H9 (cell line): ENCODE measurements around the gene SMC4. TPM values are rescaled to one million over a fixed set of nuclear protein-coding genes. Genes with fewer than 3 reads are reported as not detected.
A peak's percentile ranks its signal among the peaks of the same experiment; 100 is the strongest.

Experiments
- DNase-seq: peaks from one replicate; pipeline ENCODE4 v3.0.0-alpha.2; 2017
- H2AFZ ChIP-seq: one replicate; pipeline ENCODE4 v1.6.1; 2013; ENCODE audit warnings: mild to moderate bottlenecking, low read length, control low read depth, moderate library complexity
- H2AK5ac ChIP-seq: 2 replicates; pipeline ENCODE4 v1.6.1; 2013; ENCODE audit warnings: low read length, control low read depth, mixed read lengths; ENCODE audit not compliant: insufficient read length
- H2BK120ac ChIP-seq: one replicate; pipeline ENCODE4 v1.6.1; 2013; ENCODE audit warnings: low read depth, mild to moderate bottlenecking, low read length, control low read depth, inconsistent platforms; ENCODE audit not compliant: poor library complexity, severe bottlenecking
- H2BK12ac ChIP-seq: 2 replicates; pipeline ENCODE4 v1.6.1; 2013; ENCODE audit warnings: low read length, control low read depth, mixed read lengths, low read depth; ENCODE audit not compliant: insufficient read length
- H2BK15ac ChIP-seq: 2 replicates; pipeline ENCODE4 v1.6.1; 2013; ENCODE audit warnings: low read depth, low read length, control low read depth
- H2BK20ac ChIP-seq: one replicate; pipeline ENCODE4 v1.6.1; 2013; ENCODE audit warnings: low read depth, mild to moderate bottlenecking, low read length, control low read depth, inconsistent platforms; ENCODE audit not compliant: poor library complexity, severe bottlenecking
- H2BK5ac ChIP-seq: 2 replicates; pipeline ENCODE4 v1.6.1; 2013; ENCODE audit warnings: low read length, control low read depth, mixed read lengths; ENCODE audit not compliant: insufficient read length
- H3K14ac ChIP-seq: 2 replicates; pipeline ENCODE4 v1.6.1; 2013; ENCODE audit warnings: low read length, control low read depth; ENCODE audit not compliant: insufficient read depth
- H3K18ac ChIP-seq: 2 replicates; pipeline ENCODE4 v1.6.1; 2013; ENCODE audit warnings: low read depth, mild to moderate bottlenecking, mixed read lengths, low read length, control low read depth; ENCODE audit not compliant: insufficient read length
- H3K23ac ChIP-seq: 2 replicates; pipeline ENCODE4 v1.6.1; 2013; ENCODE audit warnings: low read length, control low read depth, mixed read lengths, low read depth; ENCODE audit not compliant: insufficient read length
- H3K23me2 ChIP-seq: 2 replicates; pipeline ENCODE4 v1.6.1; 2013; ENCODE audit warnings: low read depth, mild to moderate bottlenecking, mixed read lengths, low read length, control low read depth; ENCODE audit not compliant: insufficient read length, poor library complexity, severe bottlenecking
- H3K27ac ChIP-seq: 2 replicates; pipeline ENCODE4 v1.5.1; 2013; ENCODE audit warnings: low read length, control low read depth, mixed read lengths, low read depth; ENCODE audit not compliant: insufficient read length
- H3K27me3 ChIP-seq: 2 replicates; pipeline ENCODE4 v1.6.1; 2013; ENCODE audit warnings: low read length, control low read depth, inconsistent platforms; ENCODE audit not compliant: insufficient read depth
- H3K4ac ChIP-seq: 2 replicates; pipeline ENCODE4 v1.6.1; 2013; ENCODE audit warnings: low read depth, mild to moderate bottlenecking, control low read depth, inconsistent platforms, low read length, moderate library complexity
- H3K4me1 ChIP-seq: 2 replicates; pipeline ENCODE4 v1.6.1; 2013; ENCODE audit warnings: low read length, control low read depth, inconsistent platforms; ENCODE audit not compliant: insufficient read depth
- H3K4me2 ChIP-seq: 2 replicates; pipeline ENCODE4 v1.6.1; 2013; ENCODE audit warnings: low read length, control low read depth, mixed read lengths; ENCODE audit not compliant: insufficient read length, insufficient read depth
- H3K56ac ChIP-seq: 2 replicates; pipeline ENCODE4 v1.6.1; 2013; ENCODE audit warnings: low read depth, mild to moderate bottlenecking, mixed read lengths, low read length, control low read depth; ENCODE audit not compliant: insufficient read length
- H3K79me1 ChIP-seq: 2 replicates; pipeline ENCODE4 v1.6.1; 2013; ENCODE audit warnings: low read depth, mild to moderate bottlenecking, moderate library complexity, low read length, control low read depth, inconsistent platforms; ENCODE audit not compliant: insufficient read depth, poor library complexity, severe bottlenecking
- H3K79me2 ChIP-seq: 2 replicates; pipeline ENCODE4 v1.6.1; 2013; ENCODE audit warnings: low read length, control low read depth, inconsistent platforms; ENCODE audit not compliant: insufficient read depth
- H3K9ac ChIP-seq: 2 replicates; pipeline ENCODE4 v1.6.1; 2013; ENCODE audit warnings: low read length, control low read depth, mixed read lengths; ENCODE audit not compliant: insufficient read length; ENCODE audit errors: extremely low read depth
- H3K9me3 ChIP-seq: one replicate; pipeline ENCODE4 v1.6.1; 2013; ENCODE audit warnings: low read depth, low read length, inconsistent platforms; ENCODE audit not compliant: control insufficient read depth
- H3T11ph ChIP-seq: one replicate; pipeline ENCODE4 v1.6.1; 2013; ENCODE audit warnings: mild to moderate bottlenecking, low read length, control low read depth, inconsistent platforms
- H4K20me1 ChIP-seq: one replicate; pipeline ENCODE4 v1.6.1; 2013; ENCODE audit not compliant: control insufficient read depth, insufficient read length, insufficient read depth
- H4K5ac ChIP-seq: 2 replicates; pipeline ENCODE4 v1.6.1; 2013; ENCODE audit warnings: low read depth, mild to moderate bottlenecking, mixed read lengths, low read length, control low read depth; ENCODE audit not compliant: insufficient read length
- H4K8ac ChIP-seq: replicated peaks from 2 replicates; pipeline ENCODE4 v1.6.1; 2013; ENCODE audit warnings: low read length, control low read depth, mixed read lengths, low read depth; ENCODE audit not compliant: insufficient read length
- H4K91ac ChIP-seq: 2 replicates; pipeline ENCODE4 v1.6.1; 2013; ENCODE audit warnings: low read depth, mild to moderate bottlenecking, moderate library complexity, mixed read lengths, low read length, control low read depth; ENCODE audit not compliant: insufficient read length
- H3K27ac Mint-ChIP-seq, 3 experiments: 2 replicates in 2 of 3; 3 replicates in 1 of 3; pipeline ENCODE4 v1.8.0; 2020 to 2021; ENCODE audit warnings: mixed read lengths in 3 of 3, mild to moderate bottlenecking in 1 of 3, moderate library complexity in 1 of 3
- H3K27me3 Mint-ChIP-seq: 2 replicates; pipeline ENCODE4 v1.8.0; 2021; ENCODE audit warnings: low read depth, mild to moderate bottlenecking, moderate library complexity, mixed read lengths
- H3K36me3 Mint-ChIP-seq, 3 experiments: 2 replicates in 2 of 3; 3 replicates in 1 of 3; pipeline ENCODE4 v1.8.0; 2020 to 2021; ENCODE audit warnings: low read depth in 3 of 3, mixed read lengths in 3 of 3; ENCODE audit not compliant: insufficient read depth in 1 of 3
- H3K4me1 Mint-ChIP-seq, 2 experiments: 2 replicates each; pipeline ENCODE4 v1.8.0; 2020; ENCODE audit warnings: mixed read lengths in 2 of 2
- H3K4me3 Mint-ChIP-seq, 2 experiments: 2 replicates in 1 of 2; 3 replicates in 1 of 2; pipeline ENCODE4 v1.8.0; 2020 to 2021; ENCODE audit warnings: mild to moderate bottlenecking in 2 of 2, mixed read lengths in 2 of 2, moderate library complexity in 1 of 2
- H3K9me3 Mint-ChIP-seq, 2 experiments: 2 replicates in 1 of 2; 3 replicates in 1 of 2; pipeline ENCODE4 v1.8.0; 2020; ENCODE audit warnings: mild to moderate bottlenecking in 2 of 2, mixed read lengths in 2 of 2, moderate library complexity in 1 of 2
- WGBS: extraction: QIAGEN DNeasy Blood & Tissue Kit; methylation state at CpG from one replicate; pipeline ENCODE4 v1.1.7; 2013; ENCODE audit warnings: missing lambda C conversion rate, low lambda C conversion rate, mixed read lengths; ENCODE audit not compliant: insufficient read length; ENCODE audit errors: extremely low coverage; 5-methylcytosine and 5-hydroxymethylcytosine counted together
- total RNA-seq: library from RNA; stranded (reverse); gene quantifications from 2 replicates; pipeline ENCODE4 v1.2.1, GENCODE V29; 2021
- TF ChIP-seq, protein P1 (sequence below): fragments of 200-600 bp; sonication (generic); conservative IDR thresholded peaks from 3 replicates; pipeline ENCODE4 v1.8.0; 2021; ENCODE audit warnings: antibody characterized with exemption, mild to moderate bottlenecking

The SMC4 gene
- total RNA-seq, 1 experiment from 2014 or later = 130 TPM

DNA sequence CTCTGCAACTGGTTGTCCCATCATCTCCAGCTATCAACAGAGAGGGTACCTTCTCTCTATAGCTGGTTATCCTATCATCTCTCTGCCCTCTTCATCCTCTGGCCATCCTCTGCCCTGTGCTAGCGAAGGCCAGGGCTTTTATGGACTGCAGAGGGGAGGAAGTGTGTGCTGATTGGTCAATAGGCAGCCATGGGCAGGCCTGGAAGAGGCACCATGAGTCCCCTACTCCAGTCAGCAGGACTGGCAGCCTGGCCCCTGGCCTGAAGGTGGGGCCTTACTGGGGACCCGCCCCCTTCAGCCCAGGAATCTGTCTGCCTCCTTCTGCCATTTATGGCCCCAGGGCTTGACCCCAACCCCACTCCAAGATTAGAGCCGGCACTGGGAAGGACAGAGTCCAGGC is 60.6 kb downstream of the SMC4 start:
- DNase-seq = no peak
- H3K23ac ChIP-seq = no peak overlapping the region

More for the DNA sequence above, 60.6 kb downstream of the SMC4 start:
- no peak overlapping the region for H2BK5ac ChIP-seq
- no peak overlapping the region for H4K5ac ChIP-seq
- no peaks in the 10 kb centered on the region for H3K9me3 ChIP-seq
- no peaks in the 10 kb centered on the region for H3K79me1 ChIP-seq
- Mint-ChIP-seq H3K36me3 (no peaks in the 10 kb centered on the region; a peak in 1 of 7 replicates), H3K4me1 (peaks cover 4 to 5% of the 10 kb centered on the region in 2 experiments; a peak in 2 of 4 replicates), H3K27ac (peak overlapping the region in 1 of 3 experiments; percentile 7; a peak in 1 of 7 replicates), H3K9me3 (peaks cover 0 to 8% of the 10 kb centered on the region in 2 experiments; a peak in 2 of 5 replicates), H3K27me3 (peaks cover 38% of the 10 kb centered on the region), H3K4me3 (no peak overlapping the region)
- H3T11ph ChIP-seq = no peak overlapping the region
- H4K8ac ChIP-seq = no peak overlapping the region
- H3K56ac ChIP-seq = no peak overlapping the region
- no peak overlapping the region for H3K18ac ChIP-seq
- H3K27me3 ChIP-seq = no peaks in the 10 kb centered on the region
- no peak overlapping the region for H2BK120ac ChIP-seq
- H3K27ac ChIP-seq = no peak overlapping the region
- TF ChIP-seq, protein P1, sequence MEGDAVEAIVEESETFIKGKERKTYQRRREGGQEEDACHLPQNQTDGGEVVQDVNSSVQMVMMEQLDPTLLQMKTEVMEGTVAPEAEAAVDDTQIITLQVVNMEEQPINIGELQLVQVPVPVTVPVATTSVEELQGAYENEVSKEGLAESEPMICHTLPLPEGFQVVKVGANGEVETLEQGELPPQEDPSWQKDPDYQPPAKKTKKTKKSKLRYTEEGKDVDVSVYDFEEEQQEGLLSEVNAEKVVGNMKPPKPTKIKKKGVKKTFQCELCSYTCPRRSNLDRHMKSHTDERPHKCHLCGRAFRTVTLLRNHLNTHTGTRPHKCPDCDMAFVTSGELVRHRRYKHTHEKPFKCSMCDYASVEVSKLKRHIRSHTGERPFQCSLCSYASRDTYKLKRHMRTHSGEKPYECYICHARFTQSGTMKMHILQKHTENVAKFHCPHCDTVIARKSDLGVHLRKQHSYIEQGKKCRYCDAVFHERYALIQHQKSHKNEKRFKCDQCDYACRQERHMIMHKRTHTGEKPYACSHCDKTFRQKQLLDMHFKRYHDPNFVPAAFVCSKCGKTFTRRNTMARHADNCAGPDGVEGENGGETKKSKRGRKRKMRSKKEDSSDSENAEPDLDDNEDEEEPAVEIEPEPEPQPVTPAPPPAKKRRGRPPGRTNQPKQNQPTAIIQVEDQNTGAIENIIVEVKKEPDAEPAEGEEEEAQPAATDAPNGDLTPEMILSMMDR = no peak
- no peaks in the 10 kb centered on the region for H3K79me2 ChIP-seq
- no peak overlapping the region for H3K14ac ChIP-seq
- no CpG with 5 or more reads among the region's 3 CpGs for WGBS
- H2BK12ac ChIP-seq = no peak overlapping the region
- no peaks in the 10 kb centered on the region for H4K20me1 ChIP-seq
- no peaks in the 10 kb centered on the region for H3K4me1 ChIP-seq
- no peak overlapping the region for H2AFZ ChIP-seq
- no peak overlapping the region for H3K9ac ChIP-seq
- H2BK15ac ChIP-seq = no peak overlapping the region
- no peak overlapping the region for H3K4me2 ChIP-seq
- no peak overlapping the region for H4K91ac ChIP-seq
- H2AK5ac ChIP-seq = no peak overlapping the region
- no peak overlapping the region for H2BK20ac ChIP-seq
- H3K4ac ChIP-seq = no peak overlapping the region
- no peaks in the 10 kb centered on the region for H3K23me2 ChIP-seq
